HFFc6 (cell line): ENCODE data around the gene CNTLN. TPM values are rescaled to one million over a fixed set of nuclear protein-coding genes. Genes with fewer than 3 reads are reported as not detected.

Source experiments
- DNase-seq: peaks from one replicate; pipeline ENCODE4 v3.0.0-alpha.2; 2018
- H3K27ac Mint-ChIP-seq: 2 replicates; pipeline ENCODE4 v1.8.0; 2020; ENCODE audit warnings: mild to moderate bottlenecking, mixed read lengths
- H3K27me3 Mint-ChIP-seq: 2 replicates; pipeline ENCODE4 v1.8.0; 2021; ENCODE audit warnings: mild to moderate bottlenecking, moderate library complexity, mixed read lengths; ENCODE audit not compliant: insufficient read depth
- H3K36me3 Mint-ChIP-seq: 2 replicates; pipeline ENCODE4 v1.8.0; 2021; ENCODE audit warnings: low read depth, mixed read lengths
- H3K4me1 Mint-ChIP-seq: 2 replicates; pipeline ENCODE4 v1.8.0; 2020; ENCODE audit warnings: low read depth, mixed read lengths
- H3K4me3 Mint-ChIP-seq: 2 replicates; pipeline ENCODE4 v1.8.0; 2020; ENCODE audit warnings: mild to moderate bottlenecking, moderate library complexity, mixed read lengths
- H3K9me3 Mint-ChIP-seq: 2 replicates; pipeline ENCODE4 v1.8.0; 2020; ENCODE audit warnings: mild to moderate bottlenecking, mixed read lengths
- CTCF ChIP-seq: fragments of 200-600 bp; sonication (generic); IDR thresholded peaks from 2 replicates; pipeline ENCODE4 v1.5.0; 2021; ENCODE audit warnings: antibody characterized with exemption, mild to moderate bottlenecking
- total RNA-seq, 6 experiments: library from RNA; stranded (reverse); fragmentation: NEBNext Ultra II Directional; extraction: Animal tissue kit (Norgen Biotek cat#: 25700); gene quantifications; 2 replicates in 1 of 6; 3 replicates in 5 of 6; pipeline ENCODE4 v1.2.3, GENCODE V29; 2021

Gene CNTLN
- total RNA-seq, 6 experiments from 2014 or later: 4.9 to 9.0 (median 8.6) TPM

- H3K4me3 Mint-ChIP-seq: no peak overlapping the region
- no peaks in the 10 kb centered on the region for H3K27me3 Mint-ChIP-seq
- peaks cover 6% of the 10 kb centered on the region for H3K36me3 Mint-ChIP-seq
- no peak for TF ChIP-seq CTCF
- no peaks in the 10 kb centered on the region for H3K9me3 Mint-ChIP-seq
- H3K4me1 Mint-ChIP-seq: no peaks in the 10 kb centered on the region
- no peak overlapping the region for H3K27ac Mint-ChIP-seq
- no peak for DNase-seq
Measured at GRCh38 chr9:17414986-17415385, 280.1 kb downstream of the CNTLN start.

GRCh38 chr9:17422994-17423680 lies 288.3 kb downstream of the CNTLN start:
- peak; percentile 5 for DNase-seq
- Mint-ChIP-seq H3K27ac (no peak overlapping the region), H3K4me1 (0 out of 2 replicates have a peak, but pooled peaks cover 8% of the 10 kb centered on the region), H3K9me3 (no peaks in the 10 kb centered on the region), H3K27me3 (no peaks in the 10 kb centered on the region), H3K36me3 (no peaks in the 10 kb centered on the region; the same call in 1 of the 2 replicates), H3K4me3 (no peak overlapping the region)
- TF ChIP-seq CTCF: no peak

GRCh38 chr9:17423681-17424011 lies 288.8 kb downstream of the CNTLN start:
- H3K9me3 Mint-ChIP-seq: no peaks in the 10 kb centered on the region

GRCh38 chr9:17425384-17425783 lies 290.5 kb downstream of the CNTLN start:
- Mint-ChIP-seq H3K4me3 (no peak overlapping the region), H3K36me3 (no peaks in the 10 kb centered on the region; the same call in 1 of the 2 replicates), H3K4me1 (0 out of 2 replicates have a peak, but pooled peaks cover 8% of the 10 kb centered on the region), H3K27me3 (no peaks in the 10 kb centered on the region), H3K27ac (no peak overlapping the region), H3K9me3 (no peaks in the 10 kb centered on the region)
- no peak for TF ChIP-seq CTCF
- no peak for DNase-seq

More at GRCh38 chr9:17423681-17424011, 288.8 kb downstream of the CNTLN start:
- Mint-ChIP-seq H3K4me3 (no peak overlapping the region), H3K27me3 (no peaks in the 10 kb centered on the region), H3K36me3 (no peaks in the 10 kb centered on the region; the same call in 1 of the 2 replicates), H3K4me1 (0 out of 2 replicates have a peak, but pooled peaks cover 8% of the 10 kb centered on the region), H3K27ac (no peak overlapping the region)
- TF ChIP-seq CTCF: no peak
- DNase-seq: no peak

- H3K9me3 Mint-ChIP-seq: no peaks in the 10 kb centered on the region
Measured at GRCh38 chr9:17433526-17433925, 298.7 kb downstream of the CNTLN start.

More at GRCh38 chr9:17433526-17433925, 298.7 kb downstream of the CNTLN start:
- peaks cover 7% of the 10 kb centered on the region; the same call in 1 of the 2 replicates for H3K36me3 Mint-ChIP-seq
- no peaks in the 10 kb centered on the region for H3K27me3 Mint-ChIP-seq
- no peak for TF ChIP-seq CTCF
- H3K4me3 Mint-ChIP-seq: no peak overlapping the region
- peaks cover 2% of the 10 kb centered on the region; the same call in 1 of the 2 replicates for H3K4me1 Mint-ChIP-seq
- no peak for DNase-seq
- no peak overlapping the region for H3K27ac Mint-ChIP-seq
